Nephron progenitor cell (in vitro differentiated cells): ENCODE results near the gene VRK2.
"Not testable (repeated sequence)": the region's sequence is repeated elsewhere in the genome, so short reads cannot be mapped to it uniquely, and the experiment has no call there.

Experiments used
- DNase-seq: peaks from one replicate; pipeline ENCODE4 v3.0.0; 2021
- H3K27ac Mint-ChIP-seq: 2 replicates; pipeline ENCODE4 v1.8.0; 2021; ENCODE audit warnings: mild to moderate bottlenecking, moderate library complexity, mixed read lengths
- H3K27me3 Mint-ChIP-seq: 2 replicates; pipeline ENCODE4 v1.8.0; 2021; ENCODE audit warnings: mild to moderate bottlenecking, low read depth, mixed read lengths; ENCODE audit not compliant: poor library complexity
- H3K36me3 Mint-ChIP-seq: 2 replicates; pipeline ENCODE4 v1.8.0; 2021; ENCODE audit warnings: low read depth, mixed read lengths
- H3K4me1 Mint-ChIP-seq: 2 replicates; pipeline ENCODE4 v1.8.0; 2021; ENCODE audit warnings: mixed read lengths
- H3K4me3 Mint-ChIP-seq: 2 replicates; pipeline ENCODE4 v1.8.0; 2021; ENCODE audit warnings: mild to moderate bottlenecking, moderate library complexity, mixed read lengths
- H3K9me3 Mint-ChIP-seq: 2 replicates; pipeline ENCODE4 v1.8.0; 2021; ENCODE audit warnings: mild to moderate bottlenecking, moderate library complexity, mixed read lengths
- CTCF ChIP-seq: fragments of 200-600 bp; sonication (generic); IDR thresholded peaks from 2 replicates; pipeline ENCODE4 v1.5.0; 2021; ENCODE audit warnings: antibody characterized with exemption

Gene VRK2

GRCh38 chr2:58186501-58186900 lies 139.9 kb downstream of the VRK2 start:
- H3K4me1 Mint-ChIP-seq: no peaks in the 10 kb centered on the region

GRCh38 chr2:58187022-58187421 lies 140.4 kb downstream of the VRK2 start:
- not testable (repeated sequence) for H3K27ac Mint-ChIP-seq, H3K4me1 Mint-ChIP-seq, H3K9me3 Mint-ChIP-seq, H3K27me3 Mint-ChIP-seq, H3K4me3 Mint-ChIP-seq, DNase-seq
- peaks cover 40% of the 10 kb centered on the region for H3K36me3 Mint-ChIP-seq

More at GRCh38 chr2:58186501-58186900, 139.9 kb downstream of the VRK2 start:
- DNase-seq: no peak
- Mint-ChIP-seq H3K4me3 (no peak overlapping the region), H3K36me3 (peaks cover 40% of the 10 kb centered on the region), H3K9me3 (no peaks in the 10 kb centered on the region), H3K27me3 (no peaks in the 10 kb centered on the region), H3K27ac (no peak overlapping the region)
- TF ChIP-seq CTCF: no peak

- no peaks in the 10 kb centered on the region for H3K4me1 Mint-ChIP-seq
- peaks cover 19% of the 10 kb centered on the region for H3K36me3 Mint-ChIP-seq
- no peak overlapping the region for H3K27ac Mint-ChIP-seq
- H3K9me3 Mint-ChIP-seq: no peaks in the 10 kb centered on the region
- no peaks in the 10 kb centered on the region for H3K27me3 Mint-ChIP-seq
- no peak overlapping the region for H3K4me3 Mint-ChIP-seq
- TF ChIP-seq CTCF: no peak
- no peak for DNase-seq
Observed at GRCh38 chr2:58194458-58194857, 147.9 kb downstream of the VRK2 start.

GRCh38 chr2:58195662-58196061 lies 149.1 kb downstream of the VRK2 start:
- Mint-ChIP-seq H3K27me3 (no peaks in the 10 kb centered on the region), H3K36me3 (peaks cover 27% of the 10 kb centered on the region), H3K4me3 (no peak overlapping the region), H3K27ac (no peak overlapping the region), H3K4me1 (no peaks in the 10 kb centered on the region), H3K9me3 (no peaks in the 10 kb centered on the region)
- no peak for TF ChIP-seq CTCF
- DNase-seq: no peak

GRCh38 chr2:58197894-58198293 lies 151.3 kb downstream of the VRK2 start:
- H3K27ac Mint-ChIP-seq: no peak overlapping the region
- peaks cover 28% of the 10 kb centered on the region for H3K36me3 Mint-ChIP-seq
- no peak for TF ChIP-seq CTCF
- no peaks in the 10 kb centered on the region for H3K27me3 Mint-ChIP-seq
- H3K4me1 Mint-ChIP-seq: no peaks in the 10 kb centered on the region
- no peak overlapping the region for H3K4me3 Mint-ChIP-seq
- H3K9me3 Mint-ChIP-seq: no peaks in the 10 kb centered on the region
- DNase-seq: no peak

- Mint-ChIP-seq H3K36me3 (peaks cover 27% of the 10 kb centered on the region), H3K4me3 (no peak overlapping the region), H3K27ac (no peak overlapping the region), H3K9me3 (no peaks in the 10 kb centered on the region), H3K27me3 (no peaks in the 10 kb centered on the region), H3K4me1 (no peaks in the 10 kb centered on the region)
- DNase-seq: no peak
- no peak for TF ChIP-seq CTCF
Observed at GRCh38 chr2:58202404-58202803, 155.8 kb downstream of the VRK2 start.
